Measurements from ENCODE around the gene TEX11.
A peak's percentile ranks its signal among the peaks of the same experiment; 100 is the strongest.
"Not testable (repeated sequence)": the region's sequence is repeated elsewhere in the genome, so short reads cannot be mapped to it uniquely, and the experiment has no call there.

Gene TEX11

DNA sequence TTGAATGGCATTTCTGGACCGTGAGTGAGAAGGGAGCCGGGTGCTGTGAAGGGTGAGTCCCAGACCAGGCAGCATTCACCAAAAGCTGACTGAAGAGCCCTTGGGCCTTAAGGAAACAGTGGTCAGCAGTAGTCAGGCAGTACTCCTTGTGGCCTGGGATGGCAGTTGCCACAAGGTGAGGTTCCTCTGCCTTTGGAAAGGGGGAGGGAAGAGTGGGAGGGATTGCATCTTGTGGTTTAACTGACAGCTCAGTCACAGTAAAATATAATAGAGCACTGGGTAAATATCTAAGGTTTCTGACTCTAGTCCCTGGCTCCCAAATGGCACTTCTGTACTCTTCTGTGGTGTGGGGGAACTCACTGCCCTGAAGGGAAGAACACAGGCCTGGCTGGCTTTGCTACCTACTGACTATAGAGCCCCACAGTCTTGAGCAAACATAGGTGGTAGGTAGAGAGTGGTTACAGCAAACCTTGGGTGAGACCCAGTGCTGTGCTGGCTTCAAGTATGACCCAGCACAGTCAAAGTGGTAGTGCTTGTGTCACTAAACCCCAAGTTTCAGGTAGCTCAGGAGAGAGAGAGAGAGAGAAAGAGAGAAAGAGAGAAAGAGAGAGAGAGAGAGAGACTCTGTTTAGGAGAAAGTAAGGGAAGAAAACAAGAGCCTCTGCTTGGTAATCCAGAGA, 154.2 kb downstream of the TEX11 start:
- DNase-seq, result no peak

DNA sequence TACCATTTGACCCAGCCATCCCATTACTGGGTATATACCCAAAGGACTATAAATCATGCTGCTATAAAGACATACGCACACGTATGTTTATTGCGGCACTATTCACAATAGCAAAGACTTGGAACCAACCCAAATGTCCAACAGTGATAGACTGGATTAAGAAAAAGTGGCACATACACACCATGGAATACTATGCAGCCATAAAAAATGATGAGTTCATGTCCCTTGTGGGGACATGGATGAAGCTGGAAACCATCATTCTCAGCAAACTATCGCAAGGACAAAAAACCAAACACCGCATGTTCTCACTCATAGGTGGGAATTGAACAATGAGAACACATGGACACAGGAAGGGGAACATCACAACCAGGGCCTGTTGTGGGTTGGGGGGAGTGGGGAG, 174.7 kb downstream of the TEX11 start:
- not testable (repeated sequence) for DNase-seq

DNA sequence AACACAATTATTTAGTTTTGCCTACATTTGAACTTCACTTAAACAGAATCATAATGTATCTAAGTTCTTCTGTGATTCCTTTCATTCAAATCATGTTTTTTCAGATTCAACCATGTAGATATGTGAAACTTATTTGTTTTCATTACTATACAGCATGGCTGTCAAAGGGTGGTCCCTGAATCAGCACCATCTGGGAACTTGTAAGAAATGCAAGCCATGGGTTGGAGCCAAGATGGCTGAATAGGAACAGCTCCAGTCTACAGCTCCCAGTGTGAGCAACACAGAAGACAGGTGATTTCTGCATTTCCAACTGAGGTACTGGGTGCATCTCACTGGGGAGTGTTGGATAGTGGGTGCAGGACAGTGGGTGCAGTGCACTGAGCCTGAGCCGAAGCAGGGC, 180.6 kb downstream of the TEX11 start:
- DNase-seq, result not testable (repeated sequence)

DNA sequence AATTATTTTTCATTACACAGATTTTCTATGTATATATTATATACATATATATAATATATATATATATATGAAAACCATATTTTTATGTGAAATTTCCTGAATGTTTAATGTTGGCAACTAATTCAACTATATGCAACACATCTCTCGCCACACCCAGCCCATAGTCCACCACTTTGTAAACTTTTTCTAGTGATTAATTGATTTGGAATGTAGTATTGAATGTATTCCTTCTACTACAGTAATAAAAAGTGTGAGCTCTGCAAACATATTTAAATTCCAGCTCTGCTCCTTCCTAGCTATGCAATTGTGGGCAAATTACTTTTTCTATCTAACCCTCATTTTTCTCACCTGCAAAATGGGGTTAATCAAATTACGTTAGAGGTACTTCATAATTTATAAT, 187.8 kb downstream of the TEX11 start:
- DNase-seq, result no peak

DNA sequence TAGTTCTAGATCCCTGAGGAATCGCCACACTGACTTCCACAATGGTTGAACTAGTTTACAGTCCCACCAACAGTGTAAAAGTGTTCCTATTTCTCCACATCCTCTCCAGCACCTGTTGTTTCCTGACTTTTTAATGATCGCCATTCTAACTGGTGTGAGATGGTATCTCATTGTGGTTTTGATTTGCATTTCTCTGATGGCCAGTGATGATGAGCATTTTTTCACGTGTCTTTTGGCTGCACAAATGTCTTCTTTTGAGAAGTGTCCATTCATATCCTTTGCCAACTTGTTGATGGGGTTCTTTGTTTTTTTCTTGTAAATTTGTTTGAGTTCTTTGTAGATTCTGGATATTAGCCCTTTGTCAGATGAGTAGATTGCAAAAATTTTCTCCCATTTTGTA, 197.2 kb downstream of the TEX11 start:
- not testable (repeated sequence) for DNase-seq

DNA sequence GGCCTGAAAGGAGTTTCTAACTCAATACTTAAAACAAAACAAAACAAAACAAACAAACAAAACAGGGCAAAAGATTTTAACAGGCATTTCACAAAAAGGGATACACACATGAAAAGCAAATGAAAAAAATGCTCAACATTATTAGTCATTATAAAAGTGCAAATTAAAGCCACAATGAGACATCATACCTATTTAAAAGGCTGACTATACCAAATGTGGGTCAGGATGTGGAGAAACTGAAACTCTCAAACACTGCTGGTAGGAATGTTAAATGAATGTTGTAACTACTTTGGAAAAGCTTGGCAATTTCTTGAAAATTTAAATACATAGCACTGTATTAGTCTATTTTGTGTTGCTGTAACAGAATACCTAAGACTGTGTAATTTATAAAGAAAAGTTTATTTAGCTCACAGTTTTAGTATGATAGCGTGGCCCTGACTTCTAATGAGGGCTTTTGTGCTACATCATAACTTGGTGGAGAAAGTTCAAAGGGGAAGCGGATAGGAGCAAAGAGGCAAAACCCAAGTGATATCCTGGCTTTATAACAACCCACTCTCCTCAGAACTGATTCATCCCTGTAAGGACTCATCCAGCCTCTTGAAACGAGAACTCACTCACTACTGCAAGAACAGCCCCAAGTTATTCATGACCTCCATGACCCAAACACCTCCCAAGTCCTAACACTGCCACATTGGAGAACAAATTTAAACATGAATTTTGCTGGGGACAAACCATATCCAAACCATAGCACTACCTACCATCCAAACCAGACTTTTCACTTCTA, 214.0 kb downstream of the TEX11 start:
- DNase-seq, result no peak

DNA sequence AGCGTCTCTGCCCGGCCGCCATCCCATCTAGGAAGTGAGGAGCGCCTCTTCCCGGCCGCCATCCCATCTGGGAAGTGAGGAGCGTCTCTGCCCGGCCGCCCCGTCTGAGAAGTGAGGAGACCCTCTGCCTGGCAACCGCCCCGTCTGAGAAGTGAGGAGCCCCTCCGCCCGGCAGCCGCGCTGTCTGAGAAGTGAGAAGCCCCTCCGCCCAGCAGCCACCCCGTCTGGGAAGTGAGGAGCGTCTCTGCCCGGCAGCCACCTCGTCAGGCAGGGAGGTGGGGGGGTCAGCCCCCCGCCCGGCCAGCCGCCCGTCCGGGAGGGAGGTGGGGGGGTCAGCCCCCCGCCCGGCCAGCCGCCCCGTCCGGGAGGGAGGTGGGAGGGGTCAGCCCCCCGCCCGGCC, 229.1 kb downstream of the TEX11 start:
- DNase-seq, result not testable (repeated sequence)

DNA sequence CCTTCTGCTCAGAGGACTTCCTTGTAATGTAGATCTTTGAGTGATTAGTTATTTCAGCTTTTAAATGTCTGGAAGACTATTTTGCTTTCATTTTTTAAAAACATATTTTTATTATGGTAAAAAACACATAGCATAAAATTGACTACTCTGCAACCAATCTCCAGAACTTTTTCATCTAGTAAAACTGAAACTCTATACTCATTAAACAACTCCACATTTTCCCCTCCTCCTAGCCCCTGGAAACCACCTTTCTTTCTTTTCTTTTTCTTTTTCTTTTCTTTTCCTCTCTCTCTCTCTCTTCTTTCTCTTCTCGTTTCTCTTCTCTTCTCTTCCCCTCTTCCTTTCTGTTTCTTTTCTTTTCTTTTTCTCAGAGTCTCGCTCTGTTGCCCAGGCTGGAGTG, 233.2 kb downstream of the TEX11 start:
- no peak for DNase-seq

DNA sequence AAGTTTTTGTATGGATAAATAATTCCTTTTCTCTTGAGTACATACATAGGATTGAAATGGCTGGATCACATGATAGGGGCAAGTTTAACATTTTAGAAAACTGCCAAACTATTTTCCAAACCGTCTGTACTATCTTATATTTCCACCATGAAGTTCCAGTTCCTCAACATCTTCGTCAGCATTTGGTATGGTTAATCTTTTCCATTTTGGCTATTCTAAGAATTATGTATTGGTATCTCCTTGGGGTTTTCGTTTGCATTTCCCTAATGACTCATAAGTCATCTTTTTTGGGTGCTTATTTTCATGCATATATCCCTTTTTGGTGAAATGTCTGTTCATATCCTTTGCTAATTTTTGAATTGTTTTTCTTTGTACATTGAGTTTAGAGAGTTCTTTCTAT, 236.2 kb downstream of the TEX11 start:
- DNase-seq, result no peak

DNA sequence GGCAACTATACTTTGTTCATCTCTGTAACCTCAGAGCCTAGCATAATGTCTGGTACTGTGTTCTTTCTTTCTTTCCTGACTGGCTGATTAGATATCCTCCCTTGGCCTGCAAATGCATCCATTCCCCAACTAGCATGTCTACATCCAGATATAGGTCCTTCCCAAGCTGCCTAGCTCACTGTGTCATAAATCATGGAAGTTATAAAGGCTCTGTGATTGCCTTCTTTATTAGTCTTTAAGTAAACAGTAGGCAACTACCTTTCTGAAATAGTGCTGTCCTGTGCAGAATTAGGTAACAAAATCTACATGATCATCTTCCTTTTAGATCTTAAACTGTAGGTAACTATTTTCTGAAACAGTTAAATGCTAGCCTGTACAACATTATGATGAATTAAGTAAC, 239.4 kb downstream of the TEX11 start:
- no peak for DNase-seq

DNA sequence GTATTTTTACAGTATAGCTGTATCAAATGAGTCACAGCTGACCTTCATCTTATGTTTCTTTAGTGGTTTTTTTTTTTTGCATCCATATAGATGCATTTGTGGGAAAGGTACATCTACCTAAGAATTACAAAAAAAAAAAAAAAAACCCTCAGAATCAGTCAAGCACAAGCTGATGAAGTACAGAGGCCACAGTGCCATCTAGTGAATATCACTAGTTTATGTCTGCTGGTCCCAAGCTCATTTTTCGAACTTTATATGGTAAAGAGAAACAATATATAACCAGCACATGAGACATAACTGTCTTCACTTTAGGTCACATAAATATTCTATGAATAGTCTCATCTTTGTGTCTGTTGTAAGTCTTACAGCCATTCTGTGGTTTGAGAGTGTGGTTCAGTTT, 243.8 kb downstream of the TEX11 start:
- DNase-seq, result peak; percentile 4

DNA sequence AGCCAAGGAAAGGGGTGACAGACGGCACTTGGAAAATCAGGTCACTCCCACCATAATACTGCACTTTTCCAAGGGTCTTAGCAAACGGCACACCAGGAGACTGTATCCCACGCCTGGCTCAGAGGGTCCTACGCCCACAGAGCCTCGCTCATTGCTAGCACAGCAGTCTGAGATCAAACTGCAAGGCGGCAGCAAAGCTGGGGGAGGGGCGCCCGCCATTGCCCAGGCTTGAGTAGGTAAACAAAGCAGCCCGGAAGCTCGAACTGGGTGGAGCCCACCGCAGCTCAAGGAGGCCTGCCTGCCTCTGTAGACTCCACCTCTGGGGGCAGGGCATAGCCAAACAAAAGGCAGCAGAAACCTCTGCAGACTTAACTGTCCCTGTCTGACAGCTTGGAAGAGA, 247.4 kb downstream of the TEX11 start:
- DNase-seq, result not testable (repeated sequence)

DNA sequence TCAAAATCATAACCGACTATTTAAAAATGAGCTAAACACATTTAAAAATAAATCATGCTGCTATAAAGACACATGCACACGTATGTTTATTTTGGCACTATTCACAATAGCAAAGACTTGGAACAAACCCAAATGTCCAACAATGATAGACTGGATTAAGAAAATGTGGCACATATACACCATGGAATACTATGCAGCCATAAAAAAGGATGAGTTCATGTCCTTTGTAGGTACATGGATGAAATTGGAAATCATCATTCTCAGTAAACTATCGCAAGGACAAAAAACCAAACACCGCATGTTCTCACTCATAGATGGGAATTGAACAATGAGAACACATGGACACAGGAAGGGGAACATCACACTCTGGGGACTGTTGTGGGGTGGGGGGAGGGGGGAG, 251.0 kb downstream of the TEX11 start:
- not testable (repeated sequence) for DNase-seq

DNA sequence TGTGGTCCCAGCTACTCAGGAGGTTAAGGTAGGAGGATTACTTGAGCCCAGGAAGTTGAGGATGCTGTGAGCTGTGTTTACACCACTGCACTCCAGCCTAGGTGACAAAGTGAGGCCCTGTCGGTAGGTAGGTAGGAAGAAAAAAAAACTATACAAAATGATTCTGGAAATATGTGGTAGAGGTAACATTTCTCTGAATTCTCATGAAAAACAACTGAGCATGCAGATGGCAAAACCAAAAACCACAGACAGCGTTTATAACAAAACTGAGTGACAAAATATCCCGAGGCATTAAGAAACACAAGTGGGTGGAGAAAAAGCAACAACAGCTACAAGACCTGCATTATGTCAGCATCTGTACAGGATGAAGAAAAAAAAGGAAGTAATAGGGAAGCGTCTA, 252.2 kb downstream of the TEX11 start:
- DNase-seq, result no peak

DNA sequence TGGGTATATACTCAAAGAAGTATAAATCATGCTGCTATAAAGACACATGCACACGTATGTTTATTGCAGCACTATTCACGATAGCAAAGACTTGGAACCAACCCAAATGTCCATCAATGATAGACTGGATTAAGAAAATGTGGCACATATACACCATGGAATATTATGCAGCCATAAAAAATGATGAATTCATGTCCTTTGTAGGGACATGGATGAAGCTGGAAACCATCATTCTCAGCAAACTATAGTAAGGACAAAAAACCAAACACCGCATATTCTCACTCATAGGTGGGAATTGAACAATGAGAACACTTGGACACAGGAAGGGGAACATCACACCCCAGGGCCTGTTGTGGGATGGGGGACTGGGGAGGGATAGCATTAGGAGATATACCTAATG, 260.6 kb downstream of the TEX11 start:
- not testable (repeated sequence) for DNase-seq

DNA sequence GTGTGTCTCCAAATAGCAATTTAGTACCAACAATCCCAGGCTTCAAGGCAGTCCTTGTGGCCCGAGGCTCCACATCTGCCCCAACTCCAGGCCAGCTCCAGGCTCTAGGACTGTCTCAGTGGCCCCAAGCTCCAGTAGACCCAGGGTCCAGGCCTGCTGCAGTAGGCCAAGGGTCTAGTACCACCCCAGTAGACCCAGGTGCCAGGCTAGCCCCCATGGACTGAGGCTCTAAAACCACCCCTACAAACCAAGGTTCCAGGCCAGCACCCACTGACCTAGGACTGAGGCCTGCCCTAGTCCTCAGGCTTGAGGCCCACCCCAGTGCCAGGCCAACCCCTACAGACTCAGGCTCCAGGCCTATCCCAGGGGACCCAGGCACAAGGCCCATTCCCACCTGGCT, 272.3 kb downstream of the TEX11 start:
- no peak for DNase-seq

DNA sequence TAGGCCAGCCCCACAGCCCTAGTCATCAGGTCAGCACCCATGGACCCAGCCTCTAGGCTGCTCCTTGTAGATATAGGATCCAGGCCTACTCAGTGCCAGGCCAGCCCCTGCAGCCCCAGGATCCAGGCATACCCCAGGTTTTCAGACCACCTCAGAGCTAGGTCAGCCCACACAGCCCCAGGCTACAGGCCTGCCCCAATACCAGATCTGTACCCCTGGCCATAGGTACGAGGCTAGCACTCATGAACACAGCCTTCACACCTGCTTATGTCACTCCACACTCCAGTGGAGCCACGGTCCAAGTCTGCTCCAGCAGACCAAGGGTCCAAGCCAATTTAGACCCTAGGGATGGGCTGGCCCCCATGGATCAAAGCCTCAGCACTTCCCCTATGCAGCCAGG, 272.8 kb downstream of the TEX11 start:
- DNase-seq, result no peak

DNA sequence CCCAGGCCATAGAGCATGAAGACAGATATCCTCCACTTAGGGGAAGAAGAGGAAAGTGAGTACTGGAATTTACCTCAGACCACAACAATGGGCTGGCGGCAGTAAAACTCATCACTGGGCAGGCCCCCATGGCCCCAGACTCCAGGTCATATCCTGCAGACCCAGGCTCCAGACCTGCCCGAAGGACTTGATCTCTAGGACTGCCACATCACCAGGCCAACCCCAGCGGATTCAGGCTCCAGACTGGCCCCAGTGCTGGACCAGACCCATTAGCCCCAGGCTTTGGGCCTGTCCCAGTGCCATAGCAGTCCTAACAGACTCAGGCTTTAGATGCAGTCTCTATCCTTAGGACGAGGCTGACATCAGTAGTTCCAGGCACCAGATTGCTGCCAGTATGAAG, 273.3 kb downstream of the TEX11 start:
- DNase-seq, result no peak

DNA sequence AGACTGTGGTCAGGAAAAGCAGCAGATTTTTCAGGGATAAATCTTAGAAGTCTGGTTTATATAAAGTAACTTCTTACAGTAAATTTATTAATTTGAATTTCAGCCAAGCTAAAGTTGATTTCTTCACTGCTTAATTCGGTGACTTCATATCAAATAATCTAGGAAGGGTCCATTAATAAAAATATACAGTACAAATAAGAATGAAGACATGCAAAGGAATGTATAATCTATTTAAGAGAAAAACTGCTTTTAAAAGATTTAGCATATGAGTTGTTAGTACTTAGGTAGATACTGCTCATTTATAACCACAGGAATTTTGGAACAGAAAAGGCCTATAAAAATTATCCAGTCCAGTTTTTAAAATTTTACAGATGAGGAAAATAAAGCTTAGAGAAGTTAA, 286.8 kb downstream of the TEX11 start:
- DNase-seq, result no peak

DNA sequence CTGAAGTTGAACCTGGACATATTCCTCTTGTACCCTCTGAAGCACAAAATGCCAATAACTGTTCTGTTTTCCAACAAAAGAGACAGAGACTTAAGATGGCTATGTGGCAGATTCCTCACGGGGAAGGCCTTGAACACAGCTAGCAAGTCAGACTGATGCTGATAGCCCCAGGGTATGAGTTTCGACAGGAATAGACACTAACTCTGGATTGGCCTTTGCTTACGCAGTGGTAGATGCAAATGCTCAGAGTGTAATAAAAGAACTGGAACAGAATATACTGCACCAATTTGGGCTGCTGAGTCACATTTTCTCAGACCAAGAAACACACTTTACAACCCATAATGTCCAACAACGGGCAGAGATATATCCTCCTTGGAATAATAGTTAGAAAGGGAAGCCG, 290.0 kb downstream of the TEX11 start:
- DNase-seq, result no peak

DNA sequence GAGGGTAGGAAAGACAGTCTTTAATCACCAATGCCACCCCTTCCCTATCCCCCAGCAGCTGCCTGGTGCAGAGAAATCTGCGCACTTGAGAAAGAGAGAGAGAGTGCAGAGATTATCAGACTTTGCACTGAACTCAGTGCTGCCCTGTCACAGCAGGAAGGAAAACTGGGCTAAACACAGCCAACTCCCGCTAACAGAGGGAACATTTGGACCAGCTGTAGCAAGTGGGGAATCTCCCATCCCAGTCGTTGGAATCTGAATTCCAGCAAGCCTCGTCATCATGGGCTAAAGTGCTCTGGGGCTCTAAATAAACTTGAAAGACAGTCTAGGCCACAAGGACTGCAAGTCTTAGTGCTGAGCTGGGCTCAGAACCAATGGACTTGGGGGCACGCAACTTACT, 295.2 kb downstream of the TEX11 start:
- no peak for DNase-seq

DNA sequence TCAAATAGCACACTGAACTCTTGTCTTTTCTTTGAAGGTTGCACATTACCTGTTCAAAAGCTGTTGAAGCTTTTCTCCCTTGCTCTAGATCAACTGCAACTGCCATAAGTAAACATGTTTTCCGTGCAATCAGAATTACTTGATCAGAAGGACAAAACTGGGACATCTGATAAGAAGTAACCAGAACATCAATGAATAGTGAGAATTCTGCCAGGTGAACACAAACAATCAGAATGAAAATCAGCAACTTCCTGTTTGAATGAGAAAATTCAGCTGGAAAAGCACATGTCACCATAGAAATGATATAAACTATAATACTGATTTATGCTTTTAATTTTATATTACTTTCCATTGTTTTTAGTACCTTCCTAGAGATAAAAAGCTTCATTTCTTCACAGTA, 303.2 kb downstream of the TEX11 start:
- no peak for DNase-seq

DNA sequence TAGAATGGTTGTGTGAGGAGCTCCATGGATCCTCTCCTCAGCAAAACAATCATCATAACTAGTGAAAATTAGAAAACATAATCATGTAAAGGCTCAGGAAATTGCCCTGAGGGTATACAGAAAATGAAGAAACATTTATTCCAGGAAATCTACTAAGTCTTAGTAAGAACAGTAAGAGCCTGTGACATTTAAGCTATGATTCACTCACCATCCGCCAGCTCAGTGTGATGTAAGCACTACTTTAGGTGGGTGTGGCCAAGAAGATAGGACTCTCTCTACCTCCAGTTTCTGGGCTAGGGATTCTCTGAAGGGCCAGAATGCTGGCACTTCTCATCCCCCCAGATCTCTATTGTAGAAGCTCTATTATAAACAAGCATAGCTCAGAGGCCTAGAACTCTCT, 316.4 kb downstream of the TEX11 start:
- no peak for DNase-seq

DNA sequence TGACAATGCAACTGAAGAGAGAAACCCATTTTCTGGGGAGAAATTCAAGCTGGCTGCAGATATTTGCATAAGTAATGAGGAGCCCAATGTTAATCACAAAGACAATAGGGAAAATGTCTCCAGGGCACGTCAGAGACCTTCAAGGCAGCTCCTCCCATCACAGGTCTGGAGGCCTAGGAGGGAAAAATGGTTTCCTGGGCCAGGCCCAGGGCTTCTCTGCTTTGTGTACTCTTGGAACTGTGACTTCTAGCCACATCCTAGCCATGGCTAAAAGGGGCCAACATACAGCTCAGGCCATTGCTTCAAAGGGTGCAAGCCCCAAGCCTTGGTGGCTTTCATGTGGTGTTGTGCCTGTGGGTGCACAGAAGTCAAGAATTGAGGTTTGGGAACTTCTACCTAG, 321.4 kb downstream of the TEX11 start:
- DNase-seq, result not testable (repeated sequence)

DNA sequence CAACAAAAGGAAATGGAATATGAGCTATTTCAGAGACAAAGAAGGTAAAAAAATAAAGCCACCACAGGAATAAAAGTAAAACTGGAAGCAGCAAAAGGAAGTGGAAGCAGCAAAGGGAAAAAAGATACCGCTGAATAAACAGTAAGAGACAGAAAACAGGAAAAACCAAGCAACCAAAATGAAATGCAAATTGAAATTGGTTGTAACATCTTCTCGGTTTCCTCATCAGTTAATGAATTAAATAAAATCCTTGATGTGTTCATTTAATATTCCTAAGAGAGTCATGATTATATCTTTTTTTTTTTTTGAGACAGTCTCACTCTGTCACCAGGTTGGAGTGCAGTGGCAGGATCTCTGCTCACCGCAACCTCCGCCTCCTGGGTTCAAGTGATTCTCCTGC, 331.1 kb downstream of the TEX11 start:
- DNase-seq, result no peak
